OCI-M1 (cell line): ENCODE results near the gene SLC2A5.
A peak's percentile ranks its signal among the peaks of the same experiment; 100 is the strongest.
"Not testable (repeated sequence)": the region's sequence is repeated elsewhere in the genome, so short reads cannot be mapped to it uniquely, and the experiment has no call there.

Source experiments
- DNase-seq: peaks from one replicate; lab custom pipeline; 2025; lab: John Stamatoyannopoulos, UW

SLC2A5 gene

DNA sequence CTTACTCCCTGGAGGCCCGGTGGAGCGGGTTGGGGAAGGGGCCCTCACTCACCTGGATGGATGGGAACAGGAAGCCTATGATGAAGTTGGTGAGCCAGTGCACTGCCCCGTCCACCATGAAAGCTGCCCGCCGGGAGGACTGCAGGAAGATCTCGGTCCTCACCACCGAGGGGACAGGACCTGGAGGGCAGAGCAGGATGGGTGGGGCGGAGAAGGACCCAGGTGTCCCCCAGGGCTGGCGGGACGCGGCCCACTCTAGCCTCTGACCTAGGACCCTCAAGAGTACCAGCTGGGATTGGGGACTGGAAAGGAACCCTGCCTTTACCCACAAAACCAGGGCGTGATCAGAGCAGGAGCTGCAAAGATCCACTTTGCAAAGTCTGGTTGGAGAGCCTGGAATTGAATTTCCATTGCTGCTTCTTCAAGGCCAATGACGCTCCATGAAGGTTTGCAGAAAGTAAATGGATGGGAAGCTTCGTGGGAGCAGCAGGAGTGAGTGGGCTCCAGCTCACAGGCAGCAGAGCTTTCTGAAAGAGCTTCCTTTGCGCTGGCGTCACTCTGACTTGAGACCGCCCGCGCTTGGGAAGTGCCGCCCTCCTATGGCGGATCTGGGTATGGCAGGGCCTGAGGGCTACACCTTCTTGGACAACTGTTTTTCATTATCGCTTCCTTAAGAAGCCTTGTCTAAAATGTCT lies 64.6 kb downstream of the SLC2A5 start:
- DNase-seq = peak; percentile 80

DNA sequence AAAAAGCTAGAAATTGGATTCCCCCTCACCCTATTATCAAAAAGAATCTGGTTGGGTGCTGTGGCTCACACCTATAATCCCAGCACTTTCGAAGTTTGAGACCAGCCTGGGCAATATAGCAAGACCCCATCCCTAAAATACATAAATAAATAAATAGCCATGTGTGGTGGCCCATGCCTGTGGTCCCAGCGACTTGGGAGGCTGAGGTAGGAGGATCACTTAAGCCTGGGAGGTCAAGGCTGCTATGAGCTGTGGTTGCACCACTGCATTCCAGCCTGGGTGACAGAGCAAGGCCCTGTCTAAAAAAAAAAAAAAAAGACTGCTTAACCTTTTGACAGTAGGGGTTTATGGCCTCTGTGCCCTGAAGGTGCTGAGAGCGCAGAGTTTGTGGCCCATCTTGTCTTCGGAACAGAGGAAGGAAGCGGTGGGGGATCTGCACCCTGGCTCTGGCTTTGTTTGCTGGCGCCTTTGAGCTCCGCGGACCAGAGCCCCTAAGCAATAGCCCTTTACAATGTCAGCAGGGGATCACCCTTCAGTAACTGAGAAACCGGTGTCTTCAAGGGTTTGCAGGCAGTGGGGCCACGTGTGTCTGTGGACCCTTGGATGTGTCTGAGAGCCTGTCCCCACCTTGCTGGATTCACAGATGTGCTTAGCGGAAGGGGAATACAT lies 65.3 kb downstream of the SLC2A5 start:
- DNase-seq = no peak

DNA sequence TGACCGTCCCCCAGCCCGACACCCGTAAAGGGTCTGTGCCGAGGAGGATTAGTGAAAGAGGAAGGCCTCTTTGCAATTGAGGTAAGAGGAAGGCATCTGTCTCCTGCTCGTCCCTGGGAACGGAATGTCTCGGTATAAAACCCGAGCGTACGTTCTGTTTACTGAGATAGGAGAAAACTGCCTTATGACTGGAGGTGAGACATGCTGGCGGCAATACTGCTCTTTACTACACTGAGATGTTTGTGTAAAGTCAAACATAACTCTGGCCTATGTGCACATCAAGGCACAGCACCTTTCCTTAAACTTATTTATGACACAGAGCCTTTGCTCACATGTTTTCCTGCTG lies 67.2 kb downstream of the SLC2A5 start:
- DNase-seq = not testable (repeated sequence)

DNA sequence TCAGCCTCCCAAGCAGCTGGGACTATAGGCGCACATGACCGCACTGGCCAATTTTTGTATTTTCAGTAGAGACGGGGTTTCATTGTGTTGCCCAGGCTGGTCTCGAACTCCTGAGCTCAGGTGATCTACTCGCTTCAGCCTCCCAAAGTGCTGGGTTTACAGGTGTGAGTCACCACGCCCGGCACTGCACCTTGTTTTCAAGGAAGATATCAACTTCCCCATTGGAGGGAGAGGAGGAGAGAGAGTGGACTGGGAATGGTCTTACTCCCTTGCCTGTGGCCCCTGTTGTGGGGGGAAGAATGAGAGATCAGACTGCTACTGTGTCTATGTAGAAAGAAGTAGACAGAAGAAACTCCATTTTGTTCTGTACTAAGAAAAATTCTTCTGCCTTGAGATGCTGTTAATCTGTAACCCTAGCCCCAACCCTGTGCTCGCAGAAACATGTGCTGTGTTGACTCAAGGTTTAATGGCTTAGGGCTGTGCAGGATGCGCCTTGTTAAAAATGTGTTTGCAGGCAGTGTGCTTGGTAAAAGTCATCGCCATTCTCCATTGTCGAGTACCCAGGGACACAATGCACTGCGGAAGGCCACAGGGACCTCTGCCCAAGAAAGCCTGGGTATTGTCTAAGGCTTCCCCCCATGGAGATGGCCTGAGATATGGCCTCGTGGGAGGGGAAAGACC lies 67.8 kb downstream of the SLC2A5 start:
- DNase-seq = not testable (repeated sequence)

DNA sequence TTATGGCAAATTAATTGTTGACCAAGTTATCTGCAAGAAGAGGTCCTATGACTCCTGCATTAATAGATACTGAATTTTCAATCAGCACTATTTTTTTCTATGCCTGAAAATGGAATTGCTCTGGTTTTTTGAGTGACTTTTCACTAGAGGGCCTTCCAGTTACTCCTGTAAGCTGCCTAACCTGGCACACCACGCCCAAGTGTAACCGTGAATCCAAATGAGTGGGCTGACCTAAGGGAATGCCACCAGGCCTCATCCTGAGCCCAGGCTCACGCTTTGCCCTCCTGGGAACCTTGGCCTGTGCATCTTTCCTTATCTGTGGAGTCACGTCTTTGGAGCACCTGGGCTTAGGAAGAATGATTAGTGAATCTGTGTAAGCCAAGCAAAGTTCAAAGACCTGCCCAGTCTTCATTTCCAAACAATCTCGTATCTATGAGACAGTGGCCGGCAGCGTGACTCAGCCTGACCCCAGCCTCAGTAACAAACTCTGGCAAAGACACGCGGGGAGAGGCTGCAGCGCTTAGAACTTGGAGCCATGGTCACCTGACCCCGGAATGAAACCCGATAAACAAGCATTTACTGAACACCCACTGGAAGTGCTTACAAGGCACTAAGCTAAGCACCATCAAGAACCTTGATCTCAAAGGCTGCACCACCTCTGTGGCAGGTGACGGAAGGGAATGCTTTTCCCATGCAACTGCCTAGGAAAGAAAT lies 75.3 kb downstream of the SLC2A5 start:
- DNase-seq = not testable (repeated sequence)

DNA sequence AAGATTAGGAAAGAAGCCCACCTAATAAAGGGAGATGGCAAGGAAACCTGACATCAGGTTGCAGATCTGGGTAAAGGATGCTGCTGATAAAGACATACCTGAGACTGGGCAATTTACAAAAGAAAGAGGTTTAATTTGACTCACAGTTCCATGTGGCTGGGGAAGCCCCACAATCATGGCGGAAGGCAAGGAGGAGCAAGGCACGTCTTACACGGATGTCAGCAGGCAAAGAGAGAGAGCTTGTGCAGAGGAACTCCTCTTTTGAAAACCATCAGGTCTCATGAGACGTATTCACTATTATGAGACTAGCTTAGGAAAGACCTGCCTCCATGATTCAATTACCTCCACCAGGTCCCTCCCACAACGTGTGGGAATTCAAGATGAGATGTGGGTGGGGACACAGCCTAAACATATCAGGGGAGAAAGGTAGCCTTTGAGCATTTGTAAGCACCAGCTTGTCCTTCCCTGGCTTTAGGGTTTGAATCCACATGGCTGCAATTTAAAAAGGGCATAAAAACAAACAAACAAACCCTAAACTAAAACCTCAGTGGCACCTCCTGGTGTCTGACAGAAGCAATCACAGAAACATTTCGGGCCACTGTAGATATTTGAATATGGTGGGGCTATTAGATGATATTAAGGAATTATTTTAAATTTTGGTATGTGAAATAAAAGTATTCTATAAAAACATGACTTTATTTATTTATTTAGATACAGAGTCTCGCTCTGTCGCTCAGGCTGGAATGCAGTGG lies 76.3 kb downstream of the SLC2A5 start:
- DNase-seq = no peak

DNA sequence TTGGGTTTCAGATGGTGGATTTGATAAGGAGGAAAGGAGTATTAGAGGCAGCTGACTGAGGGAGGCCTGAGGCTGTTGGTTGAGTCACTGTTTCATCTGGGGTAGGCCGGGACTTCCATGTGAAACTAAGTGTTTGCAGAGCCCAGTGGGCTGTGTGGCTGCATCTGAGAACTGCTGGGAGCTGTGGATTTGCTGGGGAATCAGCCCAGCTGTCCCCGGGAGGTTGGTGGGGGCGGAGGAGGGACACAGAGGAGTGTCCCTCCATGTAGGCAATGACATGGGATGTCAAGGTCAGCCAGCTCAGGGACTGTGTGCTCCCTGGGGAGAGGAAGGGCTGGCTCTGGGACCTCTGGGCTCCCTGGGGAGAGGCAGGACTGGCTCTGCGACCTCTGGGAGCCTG lies 79.6 kb downstream of the SLC2A5 start:
- DNase-seq = no peak

DNA sequence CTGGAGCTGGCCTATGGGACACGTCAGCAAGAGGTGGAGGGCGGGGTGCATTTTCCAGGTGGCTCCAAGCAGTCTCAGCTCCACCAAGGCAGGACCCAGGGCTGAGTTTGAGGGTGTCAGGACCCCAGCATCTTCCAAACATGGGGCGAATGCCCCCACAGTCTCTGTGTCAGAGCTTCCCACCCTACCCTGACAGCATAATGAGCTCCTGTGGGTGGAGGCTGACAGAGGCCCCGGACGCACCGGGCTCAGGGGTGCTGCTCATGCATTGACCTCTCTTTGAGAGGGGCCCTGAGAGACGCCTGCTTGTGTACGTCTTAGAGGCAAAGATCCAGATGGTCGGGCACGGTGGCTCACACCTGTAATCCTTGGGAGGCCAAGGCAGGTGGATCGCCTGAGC lies 80.4 kb downstream of the SLC2A5 start:
- DNase-seq = no peak

DNA sequence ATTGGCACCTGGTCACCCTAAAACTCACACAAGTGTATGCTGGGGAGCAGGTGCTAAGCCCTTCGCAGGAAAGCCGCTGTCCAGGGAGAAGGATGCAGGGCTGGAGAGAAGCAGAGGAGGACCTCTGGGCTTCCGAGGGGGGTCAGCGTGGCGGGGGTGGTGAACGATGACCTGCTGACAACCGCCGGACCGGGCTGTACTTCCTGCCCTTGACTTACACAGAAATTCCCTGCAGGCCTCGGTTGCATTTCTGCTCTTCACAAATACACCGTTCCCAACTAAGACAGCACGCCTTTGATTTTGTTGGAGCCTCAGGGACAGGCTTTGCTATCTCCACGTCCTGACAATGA lies 80.8 kb downstream of the SLC2A5 start:
- no peak for DNase-seq

DNA sequence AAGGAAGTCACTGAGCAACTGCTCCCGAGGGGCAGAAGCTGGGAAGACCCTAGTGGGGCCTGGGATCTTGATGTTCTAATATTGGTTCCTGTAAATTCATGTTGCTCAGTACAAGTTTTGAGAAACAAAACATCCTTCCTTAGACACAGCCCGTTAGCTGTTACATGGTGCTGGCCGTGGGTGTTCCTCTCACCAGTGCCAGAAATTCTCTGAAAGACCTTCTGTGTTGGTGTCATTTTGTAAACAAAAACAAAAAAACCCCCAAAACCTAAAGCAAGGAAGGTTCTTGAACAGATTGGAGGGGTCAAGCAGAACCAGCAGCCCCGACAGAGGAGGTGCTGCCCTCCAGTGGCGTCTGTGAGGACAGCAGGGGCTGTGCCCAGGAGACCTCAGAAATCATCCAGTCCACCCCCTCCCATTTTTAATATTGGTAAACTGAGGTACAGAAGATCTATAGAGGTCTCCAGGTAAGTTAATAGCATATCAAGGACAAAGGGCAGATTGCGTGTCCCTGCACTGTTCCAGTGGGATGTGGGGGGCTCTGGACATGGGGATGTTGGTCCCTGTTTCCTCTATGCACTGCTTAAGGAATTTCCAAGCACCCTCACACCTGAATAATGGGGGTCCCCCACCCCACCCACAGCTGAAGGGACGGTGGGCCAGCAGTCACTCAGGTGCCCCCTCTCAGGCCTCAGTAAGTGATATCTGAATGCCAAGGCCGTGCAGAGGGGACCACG lies 81.4 kb downstream of the SLC2A5 start:
- peak; percentile 53 for DNase-seq

DNA sequence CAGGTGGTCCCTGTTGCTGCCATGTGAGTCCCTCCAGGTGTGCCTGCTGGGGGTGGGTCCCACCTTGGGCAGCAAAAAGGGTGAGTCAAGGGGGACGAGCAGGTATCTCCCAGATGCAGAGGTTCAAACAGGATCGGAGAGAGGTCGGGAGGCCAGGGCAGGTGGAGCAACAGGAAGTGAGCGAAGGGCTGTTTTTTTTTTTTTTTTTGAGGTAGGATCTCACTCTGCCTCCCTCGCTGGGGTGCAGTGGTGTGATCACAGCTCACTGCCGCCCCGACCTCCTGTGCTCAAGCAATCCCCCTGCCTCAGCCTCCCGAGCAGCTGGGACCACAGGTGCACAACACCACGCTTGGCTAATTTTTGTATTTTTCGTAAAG lies 82.6 kb downstream of the SLC2A5 start:
- DNase-seq = no peak

DNA sequence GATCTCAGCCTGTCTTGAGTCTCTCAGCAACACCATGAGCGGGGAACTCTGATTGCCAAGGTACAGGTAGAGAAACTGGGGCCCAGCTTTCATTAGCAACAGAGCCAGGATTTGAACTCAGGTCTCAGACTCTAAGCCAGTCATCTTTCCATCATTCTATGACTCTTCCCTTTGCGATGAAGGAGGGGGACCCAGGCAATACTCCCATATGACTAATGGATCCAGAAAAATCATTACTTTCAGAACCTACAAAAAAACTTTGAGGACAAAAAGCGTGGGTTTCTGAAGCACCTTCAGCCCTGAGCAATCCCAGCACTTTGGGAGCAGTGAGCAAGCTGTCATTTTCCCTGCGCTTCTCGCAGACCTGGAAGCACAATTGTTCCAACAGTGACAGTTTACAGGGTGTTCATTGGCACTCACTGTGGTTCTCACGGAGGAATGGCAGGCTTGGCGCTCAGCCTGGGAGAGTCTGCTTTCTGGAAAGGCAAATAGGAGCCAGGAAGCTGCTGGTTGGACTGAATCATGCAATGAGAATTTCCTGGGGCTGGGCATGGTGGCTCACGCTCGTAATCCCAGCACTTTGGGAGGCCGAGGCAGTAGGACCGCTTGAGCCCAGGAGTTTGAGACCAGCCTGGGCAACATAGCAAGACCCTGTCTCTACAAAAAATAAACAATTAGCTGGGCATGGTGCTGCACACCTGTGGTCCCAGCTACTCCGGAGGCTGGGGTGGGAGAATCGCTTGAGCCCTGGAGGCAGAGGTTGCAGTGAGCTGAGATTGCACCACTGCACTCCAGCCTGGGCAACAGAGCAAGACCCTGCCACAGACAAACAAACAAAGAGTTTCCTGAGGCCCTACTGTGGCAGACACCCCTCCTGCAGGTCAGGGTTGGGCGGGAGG lies 83.3 kb downstream of the SLC2A5 start:
- no peak for DNase-seq
